B cell (primary cell): ENCODE measurements around the gene TLCD3B. TPM values are rescaled to one million over a fixed set of nuclear protein-coding genes. Genes with fewer than 3 reads are reported as not detected.

Experiments used
- ATAC-seq: fragments of 200-7000 bp; cut with Tn5 transposase; one replicate; pipeline ENCODE4 v1.10.0; 2021; ENCODE audit warnings: low read depth, mild to moderate bottlenecking, moderate number of reproducible peaks, moderate library complexity
- CTCF ChIA-PET: fragments of 350-600 bp; sonication (Branson Sonifier 250); formaldehyde crosslinking; loops from one replicate; lab custom pipeline; 2021; ENCODE audit warnings: antibody characterized with exemption, inconsistent platforms; lab: Charles Lee
- POLR2A ChIA-PET: fragments of 350-600 bp; sonication (Branson Sonifier 250); formaldehyde crosslinking; loops from one replicate; lab custom pipeline; 2021; ENCODE audit warnings: antibody characterized with exemption; lab: Charles Lee
- DNase-seq: peaks from one replicate; pipeline ENCODE4 v3.0.0; 2013
- H2AFZ ChIP-seq: 2 replicates; pipeline ENCODE4 v1.6.1; 2012; ENCODE audit warnings: mild to moderate bottlenecking, low read depth, low read length; ENCODE audit not compliant: insufficient read depth, poor library complexity, severe bottlenecking
- H3K27ac ChIP-seq, 2 donors: 1 replicate in 1 of 2; 2 replicates in 1 of 2; pipeline ENCODE4 v1.5.1; 2012 to 2013; ENCODE audit warnings: low read length in 2 of 2, mild to moderate bottlenecking in 2 of 2, moderate library complexity in 1 of 2
- H3K27me3 ChIP-seq, 4 experiments: fragments of 200-600 bp in 1 of 4; sonication (generic) in 1 of 4; replicated peaks in 1 of 4; 1 replicate in 2 of 4; 2 replicates in 2 of 4; pipeline versions ENCODE4 v1.6.1 to v1.7.0; 2013 to 2016; ENCODE audit warnings: low read length in 3 of 4, mild to moderate bottlenecking in 2 of 4, mixed read lengths in 1 of 4, moderate library complexity in 1 of 4; ENCODE audit not compliant: insufficient read depth in 4 of 4, control insufficient read depth in 3 of 4; ENCODE audit errors: control extremely low read depth in 1 of 4
- H3K36me3 ChIP-seq, 2 experiments: replicated peaks in 1 of 2; 1 replicate in 1 of 2; 2 replicates in 1 of 2; pipeline versions ENCODE4 v1.6.1 to v1.7.1; 2013; ENCODE audit warnings: low read length in 1 of 2; ENCODE audit not compliant: insufficient read depth in 2 of 2, control insufficient read depth in 1 of 2; ENCODE audit errors: control extremely low read depth in 1 of 2, extremely low read depth in 1 of 2
- H3K4me1 ChIP-seq, 2 donors: fragments of 200-600 bp in 1 of 2; sonication (generic) in 1 of 2; 1 replicate in 1 of 2; 2 replicates in 1 of 2; pipeline versions ENCODE4 v1.5.1 to v1.6.1; 2013 to 2017; ENCODE audit warnings: low read length in 2 of 2; ENCODE audit not compliant: control insufficient read depth in 2 of 2, insufficient read depth in 2 of 2
- H3K4me2 ChIP-seq: replicated peaks from 2 replicates; pipeline ENCODE3; 2012; ENCODE audit warnings: mild to moderate bottlenecking, low read depth, low read length; ENCODE audit not compliant: poor library complexity, severe bottlenecking
- H3K4me3 ChIP-seq, 5 experiments: fragments of 200-600 bp in 1 of 5; sonication (generic) in 1 of 5; 1 replicate in 3 of 5; 2 replicates in 2 of 5; pipeline versions ENCODE4 v1.5.1 to v1.7.0; 2011 to 2016; ENCODE audit warnings: low read length in 4 of 5, mild to moderate bottlenecking in 4 of 5, low read depth in 2 of 5, control low read depth in 1 of 5, moderate library complexity in 1 of 5; ENCODE audit not compliant: insufficient read depth in 1 of 5; ENCODE audit errors: control extremely low read depth in 1 of 5, extremely low read depth in 1 of 5
- H3K79me2 ChIP-seq: fragments of 200-600 bp; sonication (generic); one replicate; pipeline ENCODE4 v1.6.0; 2016; ENCODE audit warnings: low read length; ENCODE audit not compliant: control insufficient read depth, insufficient read depth
- H3K9ac ChIP-seq: fragments of 200-600 bp; sonication (generic); 2 replicates; pipeline ENCODE4 v1.6.1; 2017; ENCODE audit warnings: mild to moderate bottlenecking, low read length, moderate library complexity
- H3K9me3 ChIP-seq, 3 donors: one replicate each; pipeline versions ENCODE4 v1.6.1 to v1.7.1; 2013; ENCODE audit warnings: low read length in 2 of 3; ENCODE audit not compliant: control insufficient read depth in 2 of 3, insufficient read depth in 1 of 3; ENCODE audit errors: control extremely low read depth in 1 of 3
- H4K20me1 ChIP-seq: 2 replicates; pipeline ENCODE4 v1.6.0; 2012; ENCODE audit warnings: mild to moderate bottlenecking, low read length; ENCODE audit not compliant: insufficient read depth, control insufficient read depth, poor library complexity, severe bottlenecking
- H3K27ac Mint-ChIP-seq: one replicate; pipeline ENCODE4 v1.8.0; 2021; ENCODE audit warnings: mixed read lengths
- H3K27me3 Mint-ChIP-seq: one replicate; pipeline ENCODE4 v1.8.0; 2021; ENCODE audit warnings: mixed read lengths
- H3K4me1 Mint-ChIP-seq: one replicate; pipeline ENCODE4 v1.8.0; 2021; ENCODE audit warnings: mixed read lengths
- H3K4me3 Mint-ChIP-seq: one replicate; pipeline ENCODE4 v1.8.0; 2021; ENCODE audit warnings: mixed read lengths
- H3K9me3 Mint-ChIP-seq: one replicate; pipeline ENCODE4 v1.8.0; 2022; ENCODE audit warnings: mixed read lengths; ENCODE audit not compliant: insufficient read depth
- CTCF ChIP-seq: fragments of 200-600 bp; IDR thresholded peaks from one replicate; pipeline ENCODE4 v1.8.0; 2022; ENCODE audit warnings: antibody characterized with exemption, mild to moderate bottlenecking
- EZH2 ChIP-seq: IDR thresholded peaks from 2 replicates; pipeline ENCODE4 v1.6.1; 2012; ENCODE audit warnings: borderline replicate concordance, low read depth, mild to moderate bottlenecking, moderate library complexity, low read length; ENCODE audit not compliant: insufficient read depth, poor library complexity, severe bottlenecking
- WGBS: methylation state at CpG from one replicate; pipeline ENCODE4 v1.1.5; 2013; ENCODE audit warnings: missing lambda C conversion rate; ENCODE audit not compliant: insufficient coverage; 5-methylcytosine and 5-hydroxymethylcytosine counted together
- intact Hi-C: fragments of 100-400 bp; cut with micrococcal nuclease; formaldehyde crosslinking; loops from one replicate; pipeline ENCODE4 v1.10.0; 2022
- polyA plus RNA-seq: library from polyadenylated mRNA; depleted of rRNA; stranded (reverse); fragments of >200 nt; gene quantifications from 2 replicates; pipeline ENCODE4 v1.2.3, GENCODE V29; 2012
- total RNA-seq, 2 donors: library from RNA; stranded (reverse); fragments of 120-200 nt in 1 of 2; gene quantifications; 1 replicate in 1 of 2; 2 replicates in 1 of 2; pipeline versions ENCODE4 v1.2.3 to v1.2.4, GENCODE V29; 2013 to 2022

The TLCD3B gene
- total and polyA plus RNA-seq, 2 donors (not counting 1 experiment from before 2014, with no cell fraction given), result not detected

- Mint-ChIP-seq H3K27ac (no peak overlapping the region), H3K4me1 (peaks cover 27% of the 10 kb centered on the region), H3K9me3 (no peaks in the 10 kb centered on the region), H3K4me3 (no peak overlapping the region), H3K27me3 (no peaks in the 10 kb centered on the region)
- Histone ChIP-seq H3K79me2 (peaks cover 40% of the 10 kb centered on the region), H3K9ac (no peak overlapping the region), H3K9me3 (no peaks in the 10 kb centered on the region), H3K36me3 (peaks cover 2 to 60% of the 10 kb centered on the region in 2 experiments), H3K4me3 (no peak overlapping the region), H2AFZ (no peak overlapping the region), H3K27ac (no peak overlapping the region), H3K4me1 (peaks cover 24 to 29% of the 10 kb centered on the region in 2 donors), H4K20me1 (peaks cover 16% of the 10 kb centered on the region), H3K4me2 (no peak overlapping the region), H3K27me3 (no peaks in the 10 kb centered on the region)
- DNase-seq (no peak), ATAC-seq (no peak)
- intact Hi-C loops, result no loop called here
- TF ChIP-seq CTCF, result no peak
- no peak for TF ChIP-seq EZH2
- WGBS, result 100% methylated on average over 2 of the region's 9 CpGs
- ChIA-PET CTCF (interaction anchor here (0.5 kb wide), 1 partner anchor 655 kb away, joined by 3 read pairs; no protein-coding TSS in a partner anchor), POLR2A (interaction anchor here (0.6 kb wide), 1 partner anchor 318 kb away, joined by 4 read pairs; no protein-coding TSS in a partner anchor)
Measured at GRCh38 chr16:29978564-29979270, 52.4 kb downstream of the TLCD3B start.

- peaks cover 32% of the 10 kb centered on the region for H3K4me1 Mint-ChIP-seq
- Histone ChIP-seq H3K27ac (no peak overlapping the region), H3K36me3 (peaks cover 2 to 54% of the 10 kb centered on the region in 2 experiments), H4K20me1 (peaks cover 16% of the 10 kb centered on the region), H3K79me2 (peaks cover 41% of the 10 kb centered on the region), H3K4me2 (no peak overlapping the region), H2AFZ (no peak overlapping the region), H3K9me3 (no peaks in the 10 kb centered on the region), H3K27me3 (no peaks in the 10 kb centered on the region), H3K9ac (no peak overlapping the region), H3K4me1 (peaks cover 27 to 33% of the 10 kb centered on the region in 2 donors), H3K4me3 (no peak overlapping the region)
- WGBS, result 96% methylated on average over 7 of the region's 9 CpGs
- H3K27ac Mint-ChIP-seq, result no peak overlapping the region
- no peak for TF ChIP-seq CTCF
- no peak for TF ChIP-seq EZH2
- H3K9me3 Mint-ChIP-seq, result no peaks in the 10 kb centered on the region
- intact Hi-C loops, result no loop called here
- H3K4me3 Mint-ChIP-seq, result no peak overlapping the region
- no peak for DNase-seq
- POLR2A ChIA-PET, result interaction anchor here (0.6 kb wide), 1 partner anchor 317 kb away, joined by 4 read pairs; no protein-coding TSS in a partner anchor
- no peak for ATAC-seq
- CTCF ChIA-PET, result no interaction called here
- H3K27me3 Mint-ChIP-seq, result no peaks in the 10 kb centered on the region
Measured at GRCh38 chr16:29978081-29978480, 53.0 kb downstream of the TLCD3B start.
